GM12872 (cell line): ENCODE data around the gene CALCB.

Experiments used
- CTCF ChIP-seq: IDR thresholded peaks from 3 replicates; pipeline ENCODE4 v1.5.1; 2011; ENCODE audit warnings: low read depth, mild to moderate bottlenecking, low read length, moderate library complexity; ENCODE audit not compliant: insufficient read depth

The CALCB gene

DNA sequence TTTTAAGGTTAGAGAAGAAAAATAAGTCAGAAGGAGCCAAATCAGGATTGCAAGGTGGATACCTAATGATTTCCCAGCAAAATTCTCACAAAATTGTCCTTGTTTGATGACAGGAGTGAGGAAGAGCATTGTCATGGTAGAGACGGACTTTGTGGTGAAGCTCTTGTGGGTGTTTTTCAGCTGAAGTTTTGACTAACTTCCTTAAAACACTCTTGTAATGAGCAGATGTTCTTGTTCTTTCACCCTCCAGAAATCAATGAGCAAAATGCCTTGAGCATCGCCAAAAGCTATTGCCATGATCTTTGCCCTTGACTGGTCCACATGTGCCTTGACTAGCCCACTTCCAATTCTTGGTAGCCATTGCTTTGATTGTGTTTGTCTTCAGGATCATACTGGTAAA, 20.0 kb downstream of the CALCB start:
- no peak for TF ChIP-seq CTCF

- TF ChIP-seq CTCF = no peak
Measured at GRCh38 chr11:15095736-15096228, 22.4 kb downstream of the CALCB start.

GRCh38 chr11:15097411-15097810, 24.0 kb downstream of the CALCB start:
- TF ChIP-seq CTCF = no peak

GRCh38 chr11:15099267-15099666, 25.9 kb downstream of the CALCB start:
- TF ChIP-seq CTCF = no peak

DNA sequence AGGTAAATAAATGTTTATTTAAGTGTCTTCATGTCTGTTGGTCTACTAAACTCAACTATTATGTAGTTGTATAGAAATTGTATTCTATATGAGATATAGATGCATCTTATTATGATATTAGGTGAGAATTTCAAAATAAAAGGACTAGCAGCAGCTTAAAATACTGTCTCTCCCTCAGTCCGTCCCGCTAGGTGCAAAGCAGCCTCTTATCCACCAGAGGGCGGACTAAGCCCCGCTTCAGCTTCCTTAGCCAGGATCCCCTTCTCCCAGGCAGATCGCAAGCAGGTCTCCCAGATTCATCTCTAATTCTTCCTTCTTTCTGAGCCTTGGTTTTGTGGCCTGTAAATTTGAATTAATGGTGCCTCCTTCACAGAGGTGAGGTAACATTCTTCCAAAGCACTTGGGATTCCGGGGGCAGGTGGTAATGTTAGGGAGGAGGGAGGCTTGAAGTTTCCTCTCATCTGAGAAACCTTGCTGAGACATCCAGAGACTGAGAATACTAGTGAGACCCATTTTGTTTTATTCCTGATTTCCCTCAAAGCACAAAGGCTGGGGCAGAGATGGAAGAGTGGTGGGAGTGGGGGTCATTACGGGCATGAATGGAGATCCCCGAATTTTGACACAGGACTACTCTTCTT, 27.8 kb downstream of the CALCB start:
- TF ChIP-seq CTCF = peak; percentile 94

- no peak for TF ChIP-seq CTCF
Measured at GRCh38 chr11:15104166-15104565, 30.8 kb downstream of the CALCB start.

DNA sequence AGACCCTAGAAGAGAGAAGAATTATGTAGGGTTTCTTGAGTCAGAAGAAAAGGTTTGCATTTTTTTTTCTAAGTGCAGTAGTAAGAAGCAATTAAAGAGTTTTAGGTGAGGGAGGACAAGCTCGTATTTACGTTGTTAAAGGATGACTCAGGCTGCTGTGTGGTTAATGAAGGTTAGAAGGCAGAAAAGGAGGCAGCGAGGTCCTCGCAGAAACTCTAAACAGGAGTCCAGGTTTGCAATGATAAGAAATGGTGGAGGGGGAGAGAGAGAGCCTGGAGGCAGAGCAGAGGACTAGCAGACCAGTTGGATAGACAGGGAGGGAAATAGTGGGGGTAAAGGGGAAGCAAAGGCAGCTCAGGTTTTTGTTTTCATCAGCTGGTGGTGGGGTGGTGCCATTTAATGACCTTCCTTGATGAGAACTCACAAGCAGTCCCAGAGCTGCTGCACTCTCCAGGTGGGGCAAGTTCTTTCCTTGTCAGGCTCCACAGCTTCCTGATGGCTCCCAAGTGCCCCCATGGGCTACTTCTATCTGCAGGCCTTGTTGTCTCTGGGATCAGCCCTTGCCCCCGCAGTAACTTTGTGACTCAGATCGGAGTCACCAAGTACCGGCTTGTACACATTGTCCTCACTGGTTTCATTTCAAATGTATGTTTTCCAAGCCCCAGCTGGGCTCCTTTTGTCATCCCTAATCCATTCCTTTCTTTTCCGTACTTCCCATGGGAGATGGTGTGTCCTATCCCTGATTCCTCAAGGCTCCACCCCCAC, 33.0 kb downstream of the CALCB start:
- no peak for TF ChIP-seq CTCF
